GM23248 (cell line): ENCODE data around the gene CEP350.

Source experiments
- EZH2 ChIP-seq: fragments of 200-600 bp; sonication (generic); IDR thresholded peaks from 2 replicates; pipeline ENCODE4 v1.6.1; 2018; ENCODE audit warnings: antibody characterized with exemption, mild to moderate bottlenecking; ENCODE audit not compliant: insufficient read depth, poor library complexity, severe bottlenecking
- EZH2phosphoT487 ChIP-seq: fragments of 200-600 bp; sonication (generic); IDR thresholded peaks from 2 replicates; pipeline ENCODE4 v1.6.1; 2018; ENCODE audit warnings: antibody characterized with exemption, moderate library complexity, mild to moderate bottlenecking, low read depth; ENCODE audit not compliant: insufficient read depth

DNA sequence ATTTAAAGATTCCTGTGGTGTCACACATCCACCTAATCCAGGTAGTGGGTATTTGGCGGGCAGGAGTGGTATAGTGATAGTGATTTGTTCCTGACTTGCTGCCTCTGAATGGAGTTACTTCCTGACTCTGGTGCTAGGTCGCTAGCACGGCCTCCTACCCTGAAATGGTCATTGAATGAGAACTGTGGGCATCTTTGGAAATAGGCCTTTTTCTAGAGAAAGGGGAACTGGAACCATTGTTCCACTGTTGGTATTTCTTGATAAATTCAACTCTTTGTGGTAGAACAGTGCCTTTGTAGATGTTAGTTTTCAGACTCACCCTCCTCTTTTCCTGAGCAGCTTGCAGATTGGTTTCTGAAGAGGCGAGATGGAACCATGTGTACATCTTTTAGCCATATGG lies 201.6 kb downstream of the CEP350 start:
- TF ChIP-seq EZH2: no peak
- no peak for TF ChIP-seq EZH2phosphoT487
